ENCODE results near the gene HDDC3.

- TF ChIP-seq CTCF (conservative IDR thresholded peaks at IDR 0.05; ENCODE audit: low read length) = peak; percentile 77
- no peak for TF ChIP-seq EZH2phosphoT487 (IDR thresholded peaks at IDR 0.05; ENCODE audit: borderline replicate concordance)
These were observed at the start of gene HDDC3 for GRCh38 chr15:90931828-90932659.
